Tibial artery (tissue), 4 donors: ENCODE results near the gene MYOD1.

Source experiments
- DNase-seq, 2 donors: peaks; one replicate each; pipeline ENCODE4 v3.0.0-alpha.2; 2019
- H3K27ac ChIP-seq, 2 donors: fragments of 200-600 bp; sonication (generic) in 1 of 2; 1 replicate in 1 of 2; 2 replicates in 1 of 2; pipeline ENCODE4 v1.5.1; 2018 to 2019; ENCODE audit warnings: mild to moderate bottlenecking in 1 of 2
- H3K27me3 ChIP-seq, 2 donors: fragments of 200-600 bp; sonication (generic) in 1 of 2; one replicate each; pipeline versions ENCODE4 v1.5.1 to v1.6.0; 2016 to 2019
- H3K36me3 ChIP-seq, 3 donors: fragments of 200-600 bp; sonication (generic) in 2 of 3; one replicate each; pipeline ENCODE4 v1.5.1; 2016 to 2019; ENCODE audit warnings: mild to moderate bottlenecking in 2 of 3
- H3K4me1 ChIP-seq, 4 donors: fragments of 200-600 bp; sonication (generic) in 2 of 4; 1 replicate in 3 of 4; 2 replicates in 1 of 4; pipeline ENCODE4 v1.5.1; 2016 to 2019
- H3K4me3 ChIP-seq, 2 donors: fragments of 200-600 bp; sonication (generic) in 1 of 2; 1 replicate in 1 of 2; 2 replicates in 1 of 2; pipeline ENCODE4 v1.5.1; 2018 to 2019; ENCODE audit warnings: mild to moderate bottlenecking in 2 of 2
- H3K9me3 ChIP-seq, 3 donors: fragments of 200-600 bp; sonication (generic) in 1 of 3; one replicate each; pipeline ENCODE4 v1.5.1; 2016 to 2019
- CTCF ChIP-seq, 2 experiments: fragments of 200-600 bp in 1 of 2; fragments of 450-650 bp in 1 of 2; IDR thresholded peaks; one replicate each; pipeline ENCODE4 v1.5.1; 2017 to 2019; ENCODE audit warnings: antibody characterized with exemption in 2 of 2, mild to moderate bottlenecking in 1 of 2, moderate library complexity in 1 of 2
- intact Hi-C: fragments of 100-400 bp; cut with DNase I; formaldehyde crosslinking; loops from one replicate; pipeline ENCODE4 v1.15.0; 2023; ENCODE audit warnings: low total_unique reads

MYOD1 gene

GRCh38 chr11:17722000-17722643 lies 2.8 kb downstream of the MYOD1 start:
- Histone ChIP-seq H3K27ac (no peak overlapping the region), H3K9me3 (no peaks in the 10 kb centered on the region), H3K27me3 (peaks cover 0 to 73% of the 10 kb centered on the region in 2 donors), H3K4me3 (no peak overlapping the region), H3K4me1 (peaks cover 0 to 31% (median 9%) of the 10 kb centered on the region in 4 donors), H3K36me3 (no peaks in the 10 kb centered on the region)
- intact Hi-C loops = no loop called here
- no peak for DNase-seq
- TF ChIP-seq CTCF (IDR thresholded peaks at IDR 0.05) = no peak

- intact Hi-C loops = no loop called here
- DNase-seq = no peak
- peaks cover 0 to 69% of the 10 kb centered on the region in 2 donors for H3K27me3 ChIP-seq
- H3K27ac ChIP-seq = no peak overlapping the region
- H3K4me1 ChIP-seq = peaks cover 0 to 27% (median 9%) of the 10 kb centered on the region in 4 donors
- H3K9me3 ChIP-seq = no peaks in the 10 kb centered on the region
- TF ChIP-seq CTCF (IDR thresholded peaks at IDR 0.05) = no peak
- H3K36me3 ChIP-seq = no peaks in the 10 kb centered on the region
- no peak overlapping the region for H3K4me3 ChIP-seq
Measured at GRCh38 chr11:17724020-17724908, 4.9 kb downstream of the MYOD1 start.

- peaks cover 0 to 66% of the 10 kb centered on the region in 2 donors for H3K27me3 ChIP-seq
- TF ChIP-seq CTCF (IDR thresholded peaks at IDR 0.05) = no peak
- intact Hi-C loops = no loop called here
Measured at GRCh38 chr11:17725174-17725573, 5.8 kb downstream of the MYOD1 start.

GRCh38 chr11:17730137-17730536 lies 10.8 kb downstream of the MYOD1 start:
- no peak overlapping the region for H3K27ac ChIP-seq
- no peaks in the 10 kb centered on the region for H3K36me3 ChIP-seq
- no peak for DNase-seq
- peaks cover 0 to 15% (median 11%) of the 10 kb centered on the region in 4 donors for H3K4me1 ChIP-seq
- TF ChIP-seq CTCF (IDR thresholded peaks at IDR 0.05) = no peak
- intact Hi-C loops = loop anchor here (5.0 kb wide), 1 partner anchor 247 kb away; no protein-coding TSS in a partner anchor
- peaks cover 0 to 31% of the 10 kb centered on the region in 2 donors for H3K27me3 ChIP-seq
- no peak overlapping the region for H3K4me3 ChIP-seq
- no peaks in the 10 kb centered on the region for H3K9me3 ChIP-seq

More at GRCh38 chr11:17725174-17725573, 5.8 kb downstream of the MYOD1 start:
- H3K9me3 ChIP-seq = no peaks in the 10 kb centered on the region
- no peak overlapping the region for H3K27ac ChIP-seq
- peaks cover 0 to 18% (median 8%) of the 10 kb centered on the region in 4 donors for H3K4me1 ChIP-seq
- H3K4me3 ChIP-seq = no peak overlapping the region
- DNase-seq = no peak
- no peaks in the 10 kb centered on the region for H3K36me3 ChIP-seq

- peak; percentile 76 to 83 for TF ChIP-seq CTCF (IDR thresholded peaks at IDR 0.05)
- Histone ChIP-seq H3K9me3 (no peaks in the 10 kb centered on the region), H3K4me1 (peaks cover 0 to 22% (median 18%) of the 10 kb centered on the region in 4 donors), H3K27ac (no peak overlapping the region), H3K27me3 (peaks cover 0 to 34% of the 10 kb centered on the region in 2 donors), H3K36me3 (no peaks in the 10 kb centered on the region), H3K4me3 (no peak overlapping the region)
- intact Hi-C loops = loop anchor here (5.0 kb wide), 1 partner anchor 246 kb away; no protein-coding TSS in a partner anchor
- peak; percentile 60 to 78 for DNase-seq
Measured at GRCh38 chr11:17730608-17731462, 11.5 kb downstream of the MYOD1 start.
